ENCODE measurements around the gene OPTC. TPM values are rescaled to one million over a fixed set of nuclear protein-coding genes. Genes with fewer than 3 reads are reported as not detected.
A peak's percentile ranks its signal among the peaks of the same experiment; 100 is the strongest.

OPTC gene
- total RNA-seq, 2 experiments from 2014 or later, result not detected

- H3K27me3 Mint-ChIP-seq, result peaks cover 15% of the 10 kb centered on the region
- no peaks in the 10 kb centered on the region for H3K9me3 Mint-ChIP-seq
- no peak for DNase-seq
- H3K4me1 Mint-ChIP-seq, result peaks cover 10% of the 10 kb centered on the region
- no peak overlapping the region for H3K4me3 Mint-ChIP-seq
- POLR2A ChIA-PET, result no interaction called here
- no peak for ATAC-seq (ENCODE audit: low read depth)
- H3K27ac Mint-ChIP-seq, result no peak overlapping the region
- H3K36me3 Mint-ChIP-seq, result no peaks in the 10 kb centered on the region
Observed at GRCh38 chr1:203473281-203473680, 20.7 kb upstream of the OPTC start.

GRCh38 chr1:203473781-203474305 is 20.1 kb upstream of the OPTC start:
- H3K36me3 Mint-ChIP-seq, result no peaks in the 10 kb centered on the region
- H3K27me3 Mint-ChIP-seq, result peaks cover 17% of the 10 kb centered on the region
- H3K27ac Mint-ChIP-seq, result no peak overlapping the region
- no peak overlapping the region for H3K4me3 Mint-ChIP-seq
- no peaks in the 10 kb centered on the region for H3K9me3 Mint-ChIP-seq
- ATAC-seq (ENCODE audit: low read depth), result no peak
- DNase-seq, result no peak
- POLR2A ChIA-PET, result no interaction called here
- peaks cover 10% of the 10 kb centered on the region for H3K4me1 Mint-ChIP-seq

- POLR2A ChIA-PET, result no interaction called here
- Mint-ChIP-seq H3K27ac (peak within 1 kb of the TSS; percentile 2), H3K9me3 (no peaks in the 10 kb centered on the region), H3K27me3 (peaks cover 23% of the 10 kb centered on the region), H3K4me1 (peaks cover 10% of the 10 kb centered on the region), H3K4me3 (no peak within 1 kb of the TSS), H3K36me3 (no peaks in the 10 kb centered on the region)
- ATAC-seq (ENCODE audit: low read depth) (no peak), DNase-seq (no peak)
Observed at GRCh38 chr1:203475012-203475981, 18.7 kb upstream of the OPTC start, which contains the start of gene PRELP. Gene PRELP, plus strand, starts transcription at chr1:203475806. Its CDS starts 7,379 bp downstream, at chr1:203483185.

- Mint-ChIP-seq H3K36me3 (no peaks in the 10 kb centered on the region), H3K27ac (peak overlapping the region; percentile 2), H3K9me3 (no peaks in the 10 kb centered on the region), H3K4me3 (no peak overlapping the region), H3K4me1 (peaks cover 10% of the 10 kb centered on the region), H3K27me3 (peaks cover 23% of the 10 kb centered on the region)
- no peak for ATAC-seq (ENCODE audit: low read depth)
- POLR2A ChIA-PET, result no interaction called here
- no peak for DNase-seq
Observed at GRCh38 chr1:203476216-203476814, 17.6 kb upstream of the OPTC start.

GRCh38 chr1:203477748-203478147 is 16.2 kb upstream of the OPTC start:
- ATAC-seq (ENCODE audit: low read depth), result no peak

GRCh38 chr1:203478231-203478630 is 15.7 kb upstream of the OPTC start:
- Mint-ChIP-seq H3K4me3 (no peak overlapping the region), H3K27ac (no peak overlapping the region), H3K4me1 (peaks cover 10% of the 10 kb centered on the region), H3K27me3 (peaks cover 21% of the 10 kb centered on the region), H3K9me3 (no peaks in the 10 kb centered on the region), H3K36me3 (no peaks in the 10 kb centered on the region)
- DNase-seq (no peak), ATAC-seq (ENCODE audit: low read depth) (no peak)
- POLR2A ChIA-PET, result no interaction called here

More at GRCh38 chr1:203477748-203478147, 16.2 kb upstream of the OPTC start:
- Mint-ChIP-seq H3K27me3 (peaks cover 21% of the 10 kb centered on the region), H3K4me1 (peaks cover 10% of the 10 kb centered on the region), H3K27ac (no peak overlapping the region), H3K9me3 (no peaks in the 10 kb centered on the region), H3K4me3 (no peak overlapping the region), H3K36me3 (no peaks in the 10 kb centered on the region)
- DNase-seq, result no peak
- POLR2A ChIA-PET, result no interaction called here

- DNase-seq (no peak), ATAC-seq (ENCODE audit: low read depth) (no peak)
- no peaks in the 10 kb centered on the region for H3K36me3 Mint-ChIP-seq
- no peak overlapping the region for H3K27ac Mint-ChIP-seq
- H3K9me3 Mint-ChIP-seq, result no peaks in the 10 kb centered on the region
- H3K4me3 Mint-ChIP-seq, result no peak overlapping the region
- peaks cover 10% of the 10 kb centered on the region for H3K4me1 Mint-ChIP-seq
- POLR2A ChIA-PET, result no interaction called here
- H3K27me3 Mint-ChIP-seq, result peaks cover 21% of the 10 kb centered on the region
Observed at GRCh38 chr1:203478986-203479385, 15.0 kb upstream of the OPTC start.

- Mint-ChIP-seq H3K4me3 (no peak overlapping the region), H3K27me3 (peaks cover 19% of the 10 kb centered on the region), H3K4me1 (peaks cover 10% of the 10 kb centered on the region), H3K36me3 (no peaks in the 10 kb centered on the region), H3K9me3 (no peaks in the 10 kb centered on the region), H3K27ac (no peak overlapping the region)
- ATAC-seq (ENCODE audit: low read depth) (no peak), DNase-seq (no peak)
- POLR2A ChIA-PET, result no interaction called here
Observed at GRCh38 chr1:203479646-203480045, 14.3 kb upstream of the OPTC start.

GRCh38 chr1:203480084-203480483 is 13.9 kb upstream of the OPTC start:
- Mint-ChIP-seq H3K36me3 (no peaks in the 10 kb centered on the region), H3K4me1 (peaks cover 10% of the 10 kb centered on the region), H3K27me3 (peaks cover 21% of the 10 kb centered on the region), H3K4me3 (no peak overlapping the region), H3K9me3 (no peaks in the 10 kb centered on the region), H3K27ac (no peak overlapping the region)
- ATAC-seq (ENCODE audit: low read depth), result no peak
- no peak for DNase-seq
- POLR2A ChIA-PET, result no interaction called here

- H3K27me3 Mint-ChIP-seq, result peaks cover 18% of the 10 kb centered on the region
- ATAC-seq (ENCODE audit: low read depth) (no peak), DNase-seq (no peak)
- H3K4me1 Mint-ChIP-seq, result peaks cover 10% of the 10 kb centered on the region
- H3K36me3 Mint-ChIP-seq, result no peaks in the 10 kb centered on the region
- POLR2A ChIA-PET, result no interaction called here
- no peak overlapping the region for H3K27ac Mint-ChIP-seq
- no peaks in the 10 kb centered on the region for H3K9me3 Mint-ChIP-seq
- H3K4me3 Mint-ChIP-seq, result no peak overlapping the region
Observed at GRCh38 chr1:203480525-203481084, 13.3 kb upstream of the OPTC start.

- Mint-ChIP-seq H3K27ac (no peak overlapping the region), H3K9me3 (no peaks in the 10 kb centered on the region), H3K36me3 (no peaks in the 10 kb centered on the region), H3K27me3 (peaks cover 15% of the 10 kb centered on the region), H3K4me3 (no peak overlapping the region), H3K4me1 (peaks cover 10% of the 10 kb centered on the region)
- POLR2A ChIA-PET, result no interaction called here
- DNase-seq (no peak), ATAC-seq (ENCODE audit: low read depth) (no peak)
Observed at GRCh38 chr1:203481196-203481595, 12.8 kb upstream of the OPTC start.

- no peaks in the 10 kb centered on the region for H3K9me3 Mint-ChIP-seq
- H3K4me3 Mint-ChIP-seq, result peak overlapping the region; percentile 71
- DNase-seq, result no peak
- peaks cover 5% of the 10 kb centered on the region for H3K27me3 Mint-ChIP-seq
- H3K36me3 Mint-ChIP-seq, result no peaks in the 10 kb centered on the region
- POLR2A ChIA-PET, result interaction anchor here (1.5 kb wide), 1 partner anchor 180 kb away, joined by 4 read pairs; no protein-coding TSS in a partner anchor
- ATAC-seq (ENCODE audit: low read depth), result no peak
- peaks cover 4% of the 10 kb centered on the region for H3K4me1 Mint-ChIP-seq
- peak overlapping the region; percentile 67 for H3K27ac Mint-ChIP-seq
Observed at GRCh38 chr1:203486618-203487370, 7.2 kb upstream of the OPTC start.

GRCh38 chr1:203488539-203488938 is 5.4 kb upstream of the OPTC start:
- POLR2A ChIA-PET, result interaction anchor here (1.7 kb wide), 1 partner anchor 221 kb away, joined by 8 read pairs; no protein-coding TSS in a partner anchor
- H3K27ac Mint-ChIP-seq, result no peak overlapping the region
- H3K36me3 Mint-ChIP-seq, result no peaks in the 10 kb centered on the region
- peaks cover 5% of the 10 kb centered on the region for H3K27me3 Mint-ChIP-seq
- H3K4me3 Mint-ChIP-seq, result no peak overlapping the region
- DNase-seq, result no peak
- ATAC-seq (ENCODE audit: low read depth), result no peak
- H3K9me3 Mint-ChIP-seq, result no peaks in the 10 kb centered on the region
- H3K4me1 Mint-ChIP-seq, result peaks cover 4% of the 10 kb centered on the region
